Panc1 (cell line): ENCODE measurements around the gene BMAL1. TPM values are rescaled to one million over a fixed set of nuclear protein-coding genes. Genes with fewer than 3 reads are reported as not detected.

Source experiments
- ATAC-seq: fragments of 200-7000 bp; cut with Tn5 transposase; 2 replicates; pipeline ENCODE4 v1.9.1; 2020; ENCODE audit warnings: mild to moderate bottlenecking, moderate library complexity
- BruUV-seq: library from RNA; stranded (reverse); fragments of 400-500 nt; replicated peaks from 2 replicates; lab custom pipeline; 2021; lab: Mats Ljungman, UMichigan
- CTCF ChIA-PET: fragments of 300-600 bp; sonication (Branson Sonifier 250); formaldehyde crosslinking; loops from one replicate; lab custom pipeline; 2022; ENCODE audit warnings: antibody characterized with exemption; lab: Charles Lee
- POLR2A ChIA-PET: fragments of 300-600 bp; sonication (Branson Sonifier 250); formaldehyde crosslinking; loops from one replicate; lab custom pipeline; 2022; ENCODE audit warnings: antibody characterized with exemption; lab: Charles Lee
- DNase-seq: peaks from one replicate; pipeline ENCODE4 v3.0.0-alpha.2; 2010; ENCODE audit warnings: low read depth, low spot score
- H3K27ac ChIP-seq: 2 replicates; pipeline ENCODE4 v1.5.1; 2011; ENCODE audit warnings: mild to moderate bottlenecking, low read length, inconsistent platforms
- H3K27me3 ChIP-seq: fragments of 200-500 bp; sonication (Bioruptor generic); 2 replicates; pipeline ENCODE4 v1.6.0; 2014; ENCODE audit warnings: low read length, inconsistent platforms; ENCODE audit not compliant: control insufficient read depth, insufficient read depth
- H3K36me3 ChIP-seq: fragments of 200-500 bp; sonication (Bioruptor generic); 2 replicates; pipeline ENCODE4 v1.5.1; 2014; ENCODE audit warnings: inconsistent platforms, mild to moderate bottlenecking, low read length, moderate library complexity; ENCODE audit not compliant: control insufficient read depth, insufficient read depth
- H3K4me1 ChIP-seq: 2 replicates; pipeline ENCODE4 v1.5.1; 2011; ENCODE audit warnings: inconsistent platforms, mild to moderate bottlenecking, low read length, moderate library complexity; ENCODE audit not compliant: control insufficient read depth, insufficient read depth
- H3K4me3 ChIP-seq, 2 experiments: 2 replicates each; pipeline ENCODE4 v1.5.1; 2011 to 2012; ENCODE audit warnings: low read depth in 2 of 2, low read length in 2 of 2, mild to moderate bottlenecking in 2 of 2, inconsistent platforms in 1 of 2, moderate library complexity in 1 of 2
- H3K9me3 ChIP-seq: fragments of 200-500 bp; sonication (Bioruptor generic); 2 replicates; pipeline ENCODE4 v1.5.1; 2014; ENCODE audit warnings: low read depth, mild to moderate bottlenecking, inconsistent platforms, low read length, moderate library complexity; ENCODE audit not compliant: control insufficient read depth, insufficient read depth
- CTCF ChIP-seq: fragments of 450-650 bp; IDR thresholded peaks from 2 replicates; pipeline ENCODE4 v1.5.1; 2017; ENCODE audit warnings: mild to moderate bottlenecking
- POLR2AphosphoS5 ChIP-seq: IDR thresholded peaks from 2 replicates; pipeline ENCODE4 v1.6.1; 2012; ENCODE audit warnings: mild to moderate bottlenecking, low read depth, low read length, moderate library complexity
- SIN3A ChIP-seq: IDR thresholded peaks from 2 replicates; pipeline ENCODE4 v1.6.1; 2012; ENCODE audit warnings: low read depth, mild to moderate bottlenecking, low read length, moderate library complexity, borderline replicate concordance; ENCODE audit not compliant: insufficient read depth
- TCF7L2 ChIP-seq: IDR thresholded peaks from 2 replicates; pipeline ENCODE4 v1.6.1; 2011; ENCODE audit warnings: mild to moderate bottlenecking, low read depth, low read length, inconsistent platforms
- in situ Hi-C: cut with HindIII; loops from 2 replicates; pipeline ENCODE4 v1.10.0; 2016; ENCODE audit warnings: low sequenced_read_pairs, low pct_unique_long_range_greater_than_20kb
- intact Hi-C: fragments of 100-400 bp; cut with micrococcal nuclease; formaldehyde crosslinking; loops from one replicate; pipeline ENCODE4 v1.10.0; 2022; ENCODE audit not compliant: unreplicated experiment
- total RNA-seq: library from RNA; stranded (reverse); gene quantifications from one replicate; pipeline ENCODE4 v1.2.1, GENCODE V29; 2021; ENCODE audit not compliant: unreplicated experiment
- TF ChIP-seq, protein P1 (sequence below), 2 experiments: IDR thresholded peaks; 2 replicates each; pipeline ENCODE4 v1.6.1; 2011 to 2012; ENCODE audit warnings: low read depth in 2 of 2, control low read depth in 1 of 2, low read length in 1 of 2, mild to moderate bottlenecking in 1 of 2, moderate library complexity in 1 of 2; ENCODE audit not compliant: insufficient read depth in 1 of 2

The BMAL1 gene
- total RNA-seq, 1 experiment from 2014 or later = 9.3 TPM

DNA sequence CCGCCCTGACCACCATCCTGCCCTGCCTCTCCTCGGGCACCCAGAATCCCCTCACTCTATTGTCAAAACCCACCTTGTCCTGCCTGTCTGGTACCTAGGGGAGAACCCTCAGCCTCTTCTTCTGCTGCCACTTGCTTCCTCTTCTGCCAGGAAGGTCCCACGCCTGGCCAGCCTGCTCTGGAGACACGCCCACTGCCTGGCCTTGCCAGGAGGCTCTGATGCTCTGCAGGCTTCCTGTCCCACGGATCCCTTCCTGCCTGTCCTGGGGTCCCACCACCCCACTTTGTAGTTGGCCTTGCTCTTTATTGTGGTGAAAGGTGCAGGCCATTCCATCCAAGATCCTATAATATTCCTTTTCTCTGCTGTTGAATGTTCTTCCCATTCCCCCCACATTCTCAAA is 63.4 kb downstream of the BMAL1 start:
- ChIA-PET POLR2A (no interaction called here), CTCF (no interaction called here)
- H3K4me3 ChIP-seq = no peak overlapping the region
- TF ChIP-seq POLR2AphosphoS5 (no peak), CTCF (no peak), TCF7L2 (no peak), SIN3A (no peak)
- H3K9me3 ChIP-seq = no peaks in the 10 kb centered on the region
- in situ Hi-C loops = no loop called here
- H3K36me3 ChIP-seq = no peaks in the 10 kb centered on the region
- no peak overlapping the region for H3K27ac ChIP-seq
- H3K27me3 ChIP-seq = no peaks in the 10 kb centered on the region
- intact Hi-C loops = no loop called here
- BruUV-seq = no TSS peak
- no peak for DNase-seq
- no peak for ATAC-seq
- peaks cover 22% of the 10 kb centered on the region; the same call in 1 of the 2 replicates for H3K4me1 ChIP-seq

- no peak for DNase-seq
- Histone ChIP-seq H3K27ac (no peak overlapping the region), H3K9me3 (no peaks in the 10 kb centered on the region), H3K4me1 (peaks cover 14% of the 10 kb centered on the region; the same call in 1 of the 2 replicates), H3K36me3 (no peaks in the 10 kb centered on the region), H3K27me3 (no peaks in the 10 kb centered on the region), H3K4me3 (no peak overlapping the region)
- BruUV-seq = no TSS peak
- POLR2A ChIA-PET = no interaction called here
- CTCF ChIA-PET = interaction anchor here (0.6 kb wide), 1 partner anchor 128 kb away, joined by 3 read pairs; no protein-coding TSS in a partner anchor
- TF ChIP-seq, protein P1, sequence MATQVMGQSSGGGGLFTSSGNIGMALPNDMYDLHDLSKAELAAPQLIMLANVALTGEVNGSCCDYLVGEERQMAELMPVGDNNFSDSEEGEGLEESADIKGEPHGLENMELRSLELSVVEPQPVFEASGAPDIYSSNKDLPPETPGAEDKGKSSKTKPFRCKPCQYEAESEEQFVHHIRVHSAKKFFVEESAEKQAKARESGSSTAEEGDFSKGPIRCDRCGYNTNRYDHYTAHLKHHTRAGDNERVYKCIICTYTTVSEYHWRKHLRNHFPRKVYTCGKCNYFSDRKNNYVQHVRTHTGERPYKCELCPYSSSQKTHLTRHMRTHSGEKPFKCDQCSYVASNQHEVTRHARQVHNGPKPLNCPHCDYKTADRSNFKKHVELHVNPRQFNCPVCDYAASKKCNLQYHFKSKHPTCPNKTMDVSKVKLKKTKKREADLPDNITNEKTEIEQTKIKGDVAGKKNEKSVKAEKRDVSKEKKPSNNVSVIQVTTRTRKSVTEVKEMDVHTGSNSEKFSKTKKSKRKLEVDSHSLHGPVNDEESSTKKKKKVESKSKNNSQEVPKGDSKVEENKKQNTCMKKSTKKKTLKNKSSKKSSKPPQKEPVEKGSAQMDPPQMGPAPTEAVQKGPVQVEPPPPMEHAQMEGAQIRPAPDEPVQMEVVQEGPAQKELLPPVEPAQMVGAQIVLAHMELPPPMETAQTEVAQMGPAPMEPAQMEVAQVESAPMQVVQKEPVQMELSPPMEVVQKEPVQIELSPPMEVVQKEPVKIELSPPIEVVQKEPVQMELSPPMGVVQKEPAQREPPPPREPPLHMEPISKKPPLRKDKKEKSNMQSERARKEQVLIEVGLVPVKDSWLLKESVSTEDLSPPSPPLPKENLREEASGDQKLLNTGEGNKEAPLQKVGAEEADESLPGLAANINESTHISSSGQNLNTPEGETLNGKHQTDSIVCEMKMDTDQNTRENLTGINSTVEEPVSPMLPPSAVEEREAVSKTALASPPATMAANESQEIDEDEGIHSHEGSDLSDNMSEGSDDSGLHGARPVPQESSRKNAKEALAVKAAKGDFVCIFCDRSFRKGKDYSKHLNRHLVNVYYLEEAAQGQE (IDR thresholded peaks at IDR 0.05; ENCODE audit: insufficient read depth in 1 of 2, low read depth in 2 of 2, low read length in 1 of 2) = no peak
- no peak for TF ChIP-seq SIN3A
- no peak for TF ChIP-seq POLR2AphosphoS5
- TF ChIP-seq CTCF = no peak
- TF ChIP-seq TCF7L2 = no peak
- intact Hi-C loops (no loop called here), in situ Hi-C loops (no loop called here)
- no peak for ATAC-seq
Observed at GRCh38 chr11:13343067-13343466, 65.5 kb downstream of the BMAL1 start.
